Cardiac fibroblast (primary cell): ENCODE measurements around the gene REPS2.
A peak's percentile ranks its signal among the peaks of the same experiment; 100 is the strongest.

Source experiments
- DNase-seq, 2 donors: peaks; one replicate each; pipeline versions ENCODE4 v3.0.0 to v3.0.0-alpha.2; 2010; ENCODE audit warnings: low read depth in 2 of 2
- H3K4me3 ChIP-seq, 2 donors: replicated peaks in 1 of 2; 1 replicate in 1 of 2; 2 replicates in 1 of 2; pipeline ENCODE4 v1.5.1; 2011; ENCODE audit warnings: low read depth in 2 of 2, low read length in 2 of 2, mild to moderate bottlenecking in 2 of 2, moderate library complexity in 1 of 2
- TF ChIP-seq, protein P1 (sequence below): IDR thresholded peaks from one replicate; pipeline ENCODE4 v1.5.1; 2011; ENCODE audit warnings: low read depth, mild to moderate bottlenecking, low read length, inconsistent platforms

The REPS2 gene

GRCh38 chrX:17036171-17036961 lies 89.9 kb downstream of the REPS2 start:
- TF ChIP-seq, protein P1, sequence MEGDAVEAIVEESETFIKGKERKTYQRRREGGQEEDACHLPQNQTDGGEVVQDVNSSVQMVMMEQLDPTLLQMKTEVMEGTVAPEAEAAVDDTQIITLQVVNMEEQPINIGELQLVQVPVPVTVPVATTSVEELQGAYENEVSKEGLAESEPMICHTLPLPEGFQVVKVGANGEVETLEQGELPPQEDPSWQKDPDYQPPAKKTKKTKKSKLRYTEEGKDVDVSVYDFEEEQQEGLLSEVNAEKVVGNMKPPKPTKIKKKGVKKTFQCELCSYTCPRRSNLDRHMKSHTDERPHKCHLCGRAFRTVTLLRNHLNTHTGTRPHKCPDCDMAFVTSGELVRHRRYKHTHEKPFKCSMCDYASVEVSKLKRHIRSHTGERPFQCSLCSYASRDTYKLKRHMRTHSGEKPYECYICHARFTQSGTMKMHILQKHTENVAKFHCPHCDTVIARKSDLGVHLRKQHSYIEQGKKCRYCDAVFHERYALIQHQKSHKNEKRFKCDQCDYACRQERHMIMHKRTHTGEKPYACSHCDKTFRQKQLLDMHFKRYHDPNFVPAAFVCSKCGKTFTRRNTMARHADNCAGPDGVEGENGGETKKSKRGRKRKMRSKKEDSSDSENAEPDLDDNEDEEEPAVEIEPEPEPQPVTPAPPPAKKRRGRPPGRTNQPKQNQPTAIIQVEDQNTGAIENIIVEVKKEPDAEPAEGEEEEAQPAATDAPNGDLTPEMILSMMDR: no peak
- DNase-seq: no peak
- H3K4me3 ChIP-seq: no peak overlapping the region

DNA sequence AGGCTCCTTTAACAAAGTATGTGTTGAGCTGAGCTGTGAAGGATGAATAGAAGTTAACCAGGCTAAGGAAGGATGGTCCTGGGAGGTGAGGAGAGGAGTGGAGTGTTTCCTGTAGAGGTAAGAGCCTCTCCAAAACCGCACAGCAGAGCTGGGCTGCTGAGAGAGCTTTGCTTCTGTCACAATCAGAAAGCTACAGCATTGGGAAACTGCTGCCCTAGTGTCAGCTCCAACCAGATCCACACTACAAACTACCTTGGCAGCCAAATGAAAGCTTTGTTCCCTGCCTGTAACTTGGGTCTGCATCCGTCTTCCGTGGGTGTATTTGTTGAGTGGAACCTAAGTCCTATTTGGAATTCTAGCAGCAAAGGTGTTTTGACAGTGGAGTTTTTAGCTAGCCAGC lies 91.8 kb downstream of the REPS2 start:
- no peak overlapping the region for H3K4me3 ChIP-seq
- TF ChIP-seq, protein P1: no peak
- no peak for DNase-seq

DNA sequence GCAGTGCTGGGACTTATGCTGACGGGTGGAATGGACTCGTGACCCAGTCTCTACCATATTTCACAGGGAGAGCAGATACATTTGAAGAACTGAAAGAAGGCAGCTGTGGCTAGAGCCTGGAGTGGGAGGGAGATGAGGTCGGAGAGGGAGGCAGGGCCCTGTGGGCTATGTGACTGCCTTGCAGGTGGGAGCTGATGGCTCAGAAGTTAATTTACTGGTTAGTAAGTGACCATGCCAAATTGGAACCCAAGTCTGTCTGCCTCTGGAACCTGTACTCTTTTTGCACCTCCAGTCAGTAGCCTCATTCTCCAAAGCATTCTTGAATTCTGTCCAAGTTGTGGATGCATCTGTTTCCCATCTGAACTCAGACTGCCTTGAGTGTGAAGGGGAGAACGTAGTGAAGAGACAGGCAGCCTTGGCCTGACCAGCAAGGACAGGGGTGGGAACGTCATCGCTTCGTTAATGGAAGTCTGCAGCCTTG lies 92.3 kb downstream of the REPS2 start:
- TF ChIP-seq, protein P1: no peak
- no peak overlapping the region for H3K4me3 ChIP-seq
- DNase-seq: peak; percentile 19 to 89

DNA sequence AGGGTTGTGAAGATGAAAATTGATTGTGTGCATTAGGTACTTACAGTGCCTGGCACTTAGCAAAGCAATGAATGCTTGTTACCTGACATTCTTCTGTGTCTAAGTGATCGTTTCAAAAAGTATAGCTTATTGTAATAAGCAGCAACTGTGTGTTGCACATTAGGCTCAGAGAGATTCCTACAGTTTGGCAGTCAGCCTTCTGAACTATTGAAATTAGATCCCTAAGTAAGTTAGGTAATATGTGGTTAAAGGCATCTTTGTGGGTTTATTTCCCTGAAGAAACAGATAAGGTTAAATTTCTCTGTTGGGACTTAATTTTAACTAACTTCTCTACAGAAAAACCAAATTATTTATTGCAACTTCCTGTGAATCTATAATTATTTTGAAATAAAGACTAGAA lies 93.4 kb downstream of the REPS2 start:
- H3K4me3 ChIP-seq: no peak overlapping the region
- TF ChIP-seq, protein P1: no peak
- peak; percentile 19 to 74 for DNase-seq

DNA sequence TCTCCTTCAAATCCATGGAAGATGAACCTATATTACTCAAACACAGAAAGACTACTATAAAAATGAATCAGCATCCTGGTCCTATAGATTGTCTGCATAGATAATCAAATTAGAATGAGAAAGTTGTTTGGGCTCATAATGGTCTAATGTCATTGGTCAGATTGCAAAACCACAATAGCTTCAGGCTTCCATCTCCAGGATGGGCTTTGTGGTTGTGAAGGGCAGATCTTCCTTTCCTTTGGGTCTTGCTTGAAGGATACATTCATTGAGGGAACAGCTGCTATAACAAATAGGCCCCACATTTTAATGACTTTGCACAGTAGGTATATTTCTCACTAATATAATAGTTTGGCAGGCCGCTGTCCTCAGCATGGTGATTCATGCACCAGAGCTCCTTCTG lies 94.3 kb downstream of the REPS2 start:
- TF ChIP-seq, protein P1: no peak
- H3K4me3 ChIP-seq: no peak overlapping the region
- no peak for DNase-seq

DNA sequence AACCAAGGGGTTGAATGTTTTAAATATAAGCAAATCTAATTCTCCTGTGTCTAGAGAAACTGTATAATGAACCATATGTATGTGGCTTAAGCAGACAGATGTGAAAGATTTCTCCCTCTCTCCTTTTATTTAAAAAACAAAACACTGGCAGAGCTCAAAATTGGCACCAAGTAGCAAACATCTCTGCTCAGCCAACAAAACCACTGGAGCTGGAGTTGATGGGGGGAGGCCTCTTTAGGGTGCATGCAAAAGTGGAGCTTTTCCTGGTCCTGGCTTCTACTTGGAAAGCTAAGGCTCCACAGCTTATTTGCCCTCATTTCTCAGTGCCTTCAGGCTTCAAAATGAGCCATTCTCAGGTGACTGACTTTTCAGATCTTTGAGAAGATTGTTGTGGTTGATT lies 95.6 kb downstream of the REPS2 start:
- TF ChIP-seq, protein P1: no peak

More for the DNA sequence above, 95.6 kb downstream of the REPS2 start:
- peak in 1 of 2 donors; percentile 46 for DNase-seq
- no peak overlapping the region for H3K4me3 ChIP-seq
